ENCODE measurements around the gene ZDHHC22. TPM values are rescaled to one million over a fixed set of nuclear protein-coding genes. Genes with fewer than 3 reads are reported as not detected.

The ZDHHC22 gene
- total RNA-seq, 2 donors from 2014 or later: 0.38 to 1.7 TPM

GRCh38 chr14:77130386-77130785 is 11.2 kb downstream of the ZDHHC22 start:
- H3K4me3 Mint-ChIP-seq: no peak overlapping the region
- Histone ChIP-seq H3K36me3 (ENCODE audit: control insufficient read depth, insufficient read depth, low read length) (no peaks in the 10 kb centered on the region), H3K4me1 (ENCODE audit: control insufficient read depth, insufficient read depth, low read length) (no peaks in the 10 kb centered on the region), H3K4me3 (ENCODE audit: low read length) (no peak overlapping the region), H3K9ac (ENCODE audit: extremely low read depth, low read length, poor library complexity, severe bottlenecking) (no peak overlapping the region), H3K27ac (ENCODE audit: low read depth, low read length) (no peak overlapping the region), H3K9me3 (ENCODE audit: control insufficient read depth, low read length) (no peaks in the 10 kb centered on the region), H3K27me3 (ENCODE audit: control insufficient read depth, insufficient read depth, low read length, poor library complexity, severe bottlenecking) (peaks cover 51% of the 10 kb centered on the region)
- H3K36me3 Mint-ChIP-seq (ENCODE audit: low read depth): no peaks in the 10 kb centered on the region
- H3K4me1 Mint-ChIP-seq: peaks cover 5% of the 10 kb centered on the region
- DNase-seq: peak; percentile 23
- no peak for TF ChIP-seq CTCF (conservative IDR thresholded peaks at IDR 0.05)
- H3K9me3 Mint-ChIP-seq: no peaks in the 10 kb centered on the region
- 82 to 89% methylated on average over 3 of the region's 3 CpGs for WGBS, 2 experiments (ENCODE audit: insufficient coverage in 1 of 2, insufficient read length in 1 of 2)
- H3K27me3 Mint-ChIP-seq (ENCODE audit: insufficient read depth): peaks cover 70% of the 10 kb centered on the region
- no peak overlapping the region for H3K27ac Mint-ChIP-seq

- Mint-ChIP-seq H3K27me3 (ENCODE audit: insufficient read depth) (peaks cover 65% of the 10 kb centered on the region), H3K4me3 (no peak overlapping the region), H3K9me3 (no peaks in the 10 kb centered on the region), H3K4me1 (peaks cover 12% of the 10 kb centered on the region), H3K36me3 (ENCODE audit: low read depth) (no peaks in the 10 kb centered on the region), H3K27ac (no peak overlapping the region)
- no peak overlapping the region for H3K4me3 ChIP-seq (ENCODE audit: low read length)
- no peaks in the 10 kb centered on the region for H3K9me3 ChIP-seq (ENCODE audit: control insufficient read depth, low read length)
- no peak overlapping the region for H3K27ac ChIP-seq (ENCODE audit: low read depth, low read length)
- H3K36me3 ChIP-seq (ENCODE audit: control insufficient read depth, insufficient read depth, low read length): no peaks in the 10 kb centered on the region
- H3K4me1 ChIP-seq (ENCODE audit: control insufficient read depth, insufficient read depth, low read length): peaks cover 5% of the 10 kb centered on the region
- H3K27me3 ChIP-seq (ENCODE audit: control insufficient read depth, insufficient read depth, low read length, poor library complexity, severe bottlenecking): peaks cover 39% of the 10 kb centered on the region
- H3K9ac ChIP-seq (ENCODE audit: extremely low read depth, low read length, poor library complexity, severe bottlenecking): no peak overlapping the region
- peak; percentile 30 for DNase-seq
- 79 to 100% methylated on average over 2 to 6 of the region's 6 CpGs for WGBS, 2 experiments (ENCODE audit: insufficient coverage in 1 of 2, insufficient read length in 1 of 2)
- no peak for TF ChIP-seq CTCF (conservative IDR thresholded peaks at IDR 0.05)
These were observed 13.1 kb downstream of the ZDHHC22 start for GRCh38 chr14:77128414-77128891.

- H3K27me3 Mint-ChIP-seq (ENCODE audit: insufficient read depth): peaks cover 51% of the 10 kb centered on the region
- no peaks in the 10 kb centered on the region for H3K36me3 ChIP-seq (ENCODE audit: control insufficient read depth, insufficient read depth, low read length)
- H3K4me3 Mint-ChIP-seq: no peak overlapping the region
- no peak overlapping the region for H3K27ac Mint-ChIP-seq
- no peak overlapping the region for H3K4me3 ChIP-seq (ENCODE audit: low read length)
- H3K9me3 ChIP-seq (ENCODE audit: control insufficient read depth, low read length): no peaks in the 10 kb centered on the region
- H3K9ac ChIP-seq (ENCODE audit: extremely low read depth, low read length, poor library complexity, severe bottlenecking): no peak overlapping the region
- no peaks in the 10 kb centered on the region for H3K36me3 Mint-ChIP-seq (ENCODE audit: low read depth)
- TF ChIP-seq CTCF (conservative IDR thresholded peaks at IDR 0.05): no peak
- 84 to 92% methylated on average over 3 to 4 of the region's 4 CpGs for WGBS, 2 experiments (ENCODE audit: insufficient coverage in 1 of 2, insufficient read length in 1 of 2)
- no peaks in the 10 kb centered on the region for H3K9me3 Mint-ChIP-seq
- peaks cover 13% of the 10 kb centered on the region for H3K4me1 Mint-ChIP-seq
- H3K4me1 ChIP-seq (ENCODE audit: control insufficient read depth, insufficient read depth, low read length): peaks cover 8% of the 10 kb centered on the region
- H3K27ac ChIP-seq (ENCODE audit: low read depth, low read length): no peak overlapping the region
- DNase-seq: peak; percentile 38
- peaks cover 26% of the 10 kb centered on the region for H3K27me3 ChIP-seq (ENCODE audit: control insufficient read depth, insufficient read depth, low read length, poor library complexity, severe bottlenecking)
These were observed 15.1 kb downstream of the ZDHHC22 start for GRCh38 chr14:77126461-77126990.

All from endodermal cell (in vitro differentiated cells).